SK-N-SH treated with all-trans-retinoic acid at 6 μM for 48 hours (cell line): Measurements from ENCODE around the gene DYSF.

Experiments
- ATAC-seq: fragments of 200-7000 bp; cut with Tn5 transposase; 3 replicates; pipeline ENCODE4 v1.9.1; 2020; ENCODE audit warnings: mild to moderate bottlenecking, moderate library complexity
- ARNTL ChIP-seq: fragments of 450-650 bp; formaldehyde crosslinking; IDR thresholded peaks from 2 replicates; pipeline ENCODE4 v1.5.0; 2020; ENCODE audit warnings: low read depth, mild to moderate bottlenecking, moderate library complexity, borderline replicate concordance
- BACH2 ChIP-seq: fragments of 250-450 bp; sonication (Bioruptor Pico); IDR thresholded peaks from 2 replicates; pipeline ENCODE4 v1.9.0; 2021; ENCODE audit warnings: mild to moderate bottlenecking, borderline replicate concordance
- CREB5 ChIP-seq: fragments of 250-450 bp; sonication (Bioruptor Pico); IDR thresholded peaks from 2 replicates; pipeline ENCODE4 v1.5.1; 2020; ENCODE audit warnings: low read depth, mild to moderate bottlenecking, moderate library complexity
- CSDC2 ChIP-seq: fragments of 250-450 bp; sonication (Bioruptor Pico); IDR thresholded peaks from 2 replicates; pipeline ENCODE4 v1.5.0; 2020; ENCODE audit warnings: mild to moderate bottlenecking, moderate library complexity
- CSRNP3 ChIP-seq: fragments of 250-450 bp; sonication (Bioruptor Pico); IDR thresholded peaks from 2 replicates; pipeline ENCODE4 v1.5.1; 2021; ENCODE audit warnings: mild to moderate bottlenecking, moderate library complexity
- ESRRG ChIP-seq: fragments of 250-450 bp; sonication (Bioruptor Pico); IDR thresholded peaks from 2 replicates; pipeline ENCODE4 v1.6.1; 2021; ENCODE audit warnings: mild to moderate bottlenecking
- GLIS3 ChIP-seq: fragments of 250-450 bp; sonication (Bioruptor Pico); IDR thresholded peaks from 2 replicates; pipeline ENCODE4 v1.5.0; 2020; ENCODE audit warnings: mild to moderate bottlenecking, moderate library complexity
- ISL1 ChIP-seq: fragments of 250-450 bp; sonication (Bioruptor Pico); IDR thresholded peaks from 2 replicates; pipeline ENCODE4 v2.1.2; 2022; ENCODE audit warnings: mild to moderate bottlenecking, moderate library complexity
- OSR1 ChIP-seq: fragments of 250-450 bp; sonication (Bioruptor Pico); IDR thresholded peaks from 2 replicates; pipeline ENCODE4 v1.8.0; 2022; ENCODE audit warnings: moderate library complexity, mild to moderate bottlenecking, inconsistent platforms
- PATZ1 ChIP-seq: fragments of 250-450 bp; sonication (Bioruptor Pico); IDR thresholded peaks from 2 replicates; pipeline ENCODE4 v1.8.0; 2020; ENCODE audit warnings: mild to moderate bottlenecking, moderate library complexity, borderline replicate concordance
- POU6F1 ChIP-seq: fragments of 250-450 bp; sonication (Bioruptor Pico); IDR thresholded peaks from 2 replicates; pipeline ENCODE4 v1.8.0; 2021; ENCODE audit warnings: low read depth, mild to moderate bottlenecking, moderate library complexity, borderline replicate concordance
- RARB ChIP-seq: fragments of 250-450 bp; sonication (Bioruptor Pico); IDR thresholded peaks from 2 replicates; pipeline ENCODE4 v1.8.0; 2021; ENCODE audit warnings: mild to moderate bottlenecking, moderate library complexity
- SNAI2 ChIP-seq: fragments of 250-450 bp; sonication (Bioruptor Pico); IDR thresholded peaks from 2 replicates; pipeline ENCODE4 v1.5.0; 2020; ENCODE audit warnings: mild to moderate bottlenecking, moderate library complexity
- TCF4 ChIP-seq: fragments of 250-450 bp; sonication (Bioruptor Pico); IDR thresholded peaks from 2 replicates; pipeline ENCODE4 v1.8.0; 2021; ENCODE audit warnings: mild to moderate bottlenecking, moderate library complexity, borderline replicate concordance
- TOX ChIP-seq: fragments of 250-450 bp; sonication (Bioruptor Pico); IDR thresholded peaks from 2 replicates; pipeline ENCODE4 v1.8.0; 2021; ENCODE audit warnings: mild to moderate bottlenecking, moderate library complexity, borderline replicate concordance
- TSHZ2 ChIP-seq: fragments of 250-450 bp; sonication (Bioruptor Pico); IDR thresholded peaks from 2 replicates; pipeline ENCODE4 v1.5.0; 2020; ENCODE audit warnings: mild to moderate bottlenecking, moderate library complexity
- ZC3H10 ChIP-seq: fragments of 250-450 bp; sonication (Bioruptor Pico); IDR thresholded peaks from 2 replicates; pipeline ENCODE4 v1.5.1; 2021; ENCODE audit warnings: mild to moderate bottlenecking, moderate library complexity
- ZFP3 ChIP-seq: fragments of 250-450 bp; sonication (Bioruptor Pico); IDR thresholded peaks from 2 replicates; pipeline ENCODE4 v1.5.0; 2020; ENCODE audit warnings: mild to moderate bottlenecking, moderate library complexity
- ZFP30 ChIP-seq: fragments of 450-650 bp; formaldehyde crosslinking; IDR thresholded peaks from 2 replicates; pipeline ENCODE4 v1.5.0; 2022; ENCODE audit warnings: mild to moderate bottlenecking, moderate library complexity
- ZNF565 ChIP-seq: fragments of 450-650 bp; formaldehyde crosslinking; conservative IDR thresholded peaks from 2 replicates; pipeline ENCODE4 v1.5.0; 2020; ENCODE audit warnings: low read depth, mild to moderate bottlenecking, moderate library complexity
- ZNF8 ChIP-seq: fragments of 450-650 bp; formaldehyde crosslinking; IDR thresholded peaks from 2 replicates; pipeline ENCODE4 v1.5.0; 2020; ENCODE audit warnings: mild to moderate bottlenecking, moderate library complexity

The DYSF gene

GRCh38 chr2:71630454-71631328 lies 177.3 kb downstream of the DYSF start:
- TF ChIP-seq PATZ1 (CRISPR knock-in tag) (no peak), GLIS3 (no peak), ISL1 (CRISPR knock-in tag) (no peak), CSRNP3 (CRISPR knock-in tag) (no peak), CREB5 (CRISPR knock-in tag) (no peak), ZNF8 (CRISPR knock-in tag) (no peak), TOX (CRISPR knock-in tag) (no peak), SNAI2 (CRISPR knock-in tag) (no peak), ARNTL (no peak), OSR1 (no peak), ZNF565 (CRISPR knock-in tag) (no peak), ESRRG (no peak), ZFP3 (no peak), TCF4 (no peak), BACH2 (CRISPR knock-in tag) (no peak), ZC3H10 (CRISPR knock-in tag) (no peak), RARB (CRISPR knock-in tag) (no peak), TSHZ2 (CRISPR knock-in tag) (no peak), ZFP30 (CRISPR knock-in tag) (no peak), CSDC2 (CRISPR knock-in tag) (no peak)
- TF ChIP-seq, all 23 proteins: peak for 0
- ATAC-seq: no peak

- TF ChIP-seq ZC3H10 (CRISPR knock-in tag) (no peak), POU6F1 (CRISPR knock-in tag) (no peak), ZNF8 (CRISPR knock-in tag) (no peak), CSDC2 (CRISPR knock-in tag) (no peak), GLIS3 (no peak)
- ATAC-seq: peak; percentile 89
These were observed 178.1 kb downstream of the DYSF start for GRCh38 chr2:71631411-71631931.

GRCh38 chr2:71633086-71633485 lies 179.7 kb downstream of the DYSF start:
- ATAC-seq: no peak
- no peak for TF ChIP-seq TCF4
- no peak for TF ChIP-seq CREB5 (CRISPR knock-in tag)
- no peak for TF ChIP-seq TOX (CRISPR knock-in tag)
- no peak for TF ChIP-seq ESRRG
- TF ChIP-seq ZNF565 (CRISPR knock-in tag): no peak
- no peak for TF ChIP-seq OSR1
- TF ChIP-seq PATZ1 (CRISPR knock-in tag): no peak
- no peak for TF ChIP-seq ZFP30 (CRISPR knock-in tag)
- no peak for TF ChIP-seq RARB (CRISPR knock-in tag)
- TF ChIP-seq SNAI2 (CRISPR knock-in tag): no peak
- no peak for TF ChIP-seq ISL1 (CRISPR knock-in tag)
- no peak for TF ChIP-seq ZC3H10 (CRISPR knock-in tag)
- no peak for TF ChIP-seq BACH2 (CRISPR knock-in tag)
- TF ChIP-seq CSRNP3 (CRISPR knock-in tag): no peak
- TF ChIP-seq ZNF8 (CRISPR knock-in tag): no peak
